Right renal cortex interstitium (tissue), 3 donors: ENCODE measurements around the gene RAB11FIP4. TPM values are rescaled to one million over a fixed set of nuclear protein-coding genes. Genes with fewer than 3 reads are reported as not detected.

Experiments used
- DNase-seq, 3 donors: peaks; one replicate each; pipeline ENCODE4 v3.0.0-alpha.2; 2013; ENCODE audit warnings: low read depth in 3 of 3, low spot score in 2 of 3
- polyA plus RNA-seq, 3 donors: library from polyadenylated mRNA; unstranded; fragments of 120-200 nt; gene quantifications; one replicate each; pipeline ENCODE4 v1.2.1, GENCODE V29; 2013; ENCODE audit not compliant: insufficient read length in 3 of 3

Gene RAB11FIP4
- polyA plus RNA-seq, 3 donors = 15.8 to 19.7 (median 19.1) TPM

- no peak for DNase-seq
Observed at GRCh38 chr17:31453896-31454295, 62.4 kb downstream of the RAB11FIP4 start.

DNA sequence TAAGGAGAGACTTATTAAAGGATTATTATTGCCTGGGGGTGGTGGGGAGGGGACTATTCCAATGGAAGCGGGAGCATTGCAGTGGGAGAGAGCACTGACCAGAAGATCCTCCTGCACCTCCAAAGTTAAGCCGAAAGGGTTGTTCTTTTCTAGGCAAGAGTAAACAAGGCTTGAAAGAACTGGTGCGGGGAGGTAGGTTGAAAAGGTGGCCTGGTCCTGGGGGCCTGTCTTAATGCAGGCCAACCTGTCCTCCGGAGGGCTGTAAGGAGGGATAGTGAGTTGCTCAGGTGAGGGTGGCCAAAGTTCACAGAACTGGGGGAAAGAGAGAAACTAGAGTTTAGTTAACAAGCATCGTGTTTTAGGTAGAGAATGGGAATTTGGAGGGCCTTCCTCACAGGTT is 65.3 kb downstream of the RAB11FIP4 start:
- no peak for DNase-seq

DNA sequence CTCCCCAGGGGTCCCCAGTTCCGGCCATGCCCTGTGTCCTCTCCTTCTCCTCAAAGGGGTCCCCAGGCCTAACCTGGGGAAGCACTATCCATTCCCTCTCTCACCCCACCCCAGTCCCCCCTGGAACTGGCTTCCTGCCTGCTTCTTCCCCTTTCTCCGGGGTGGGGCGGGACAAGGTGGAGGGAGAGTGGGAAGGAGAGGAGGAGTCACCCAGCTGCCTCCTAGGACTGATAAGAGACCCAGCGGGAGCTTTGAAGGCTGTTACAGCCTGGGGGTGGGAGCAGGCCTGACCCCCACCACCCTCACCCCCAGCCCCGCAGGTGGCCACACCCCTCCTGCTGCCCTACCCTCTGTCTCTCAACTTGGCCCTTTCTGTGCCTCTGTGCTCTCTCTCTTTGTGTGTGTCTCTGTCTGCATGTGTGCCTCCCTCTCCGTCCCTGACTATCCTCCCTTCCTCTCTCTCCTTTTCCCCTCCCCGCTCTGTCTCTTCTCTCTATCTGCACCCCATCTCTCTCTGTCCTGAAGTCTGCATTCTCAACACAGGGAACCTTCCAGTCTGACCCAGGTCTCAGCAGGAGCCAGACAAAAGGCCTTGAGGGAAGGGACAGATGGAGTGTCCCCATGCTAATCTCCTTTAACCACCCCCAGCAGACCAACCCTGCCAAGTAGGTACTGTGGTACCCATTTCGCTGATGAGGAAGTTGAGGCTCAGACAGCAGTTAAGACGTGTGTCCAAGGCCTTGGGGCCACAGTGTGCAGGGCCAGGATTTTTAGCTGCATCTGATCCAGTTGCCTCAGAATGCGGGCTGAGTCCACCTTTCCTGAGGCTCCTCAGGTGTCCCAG is 66.1 kb downstream of the RAB11FIP4 start:
- DNase-seq = no peak

GRCh38 chr17:31458829-31459228 is 67.4 kb downstream of the RAB11FIP4 start:
- no peak for DNase-seq

DNA sequence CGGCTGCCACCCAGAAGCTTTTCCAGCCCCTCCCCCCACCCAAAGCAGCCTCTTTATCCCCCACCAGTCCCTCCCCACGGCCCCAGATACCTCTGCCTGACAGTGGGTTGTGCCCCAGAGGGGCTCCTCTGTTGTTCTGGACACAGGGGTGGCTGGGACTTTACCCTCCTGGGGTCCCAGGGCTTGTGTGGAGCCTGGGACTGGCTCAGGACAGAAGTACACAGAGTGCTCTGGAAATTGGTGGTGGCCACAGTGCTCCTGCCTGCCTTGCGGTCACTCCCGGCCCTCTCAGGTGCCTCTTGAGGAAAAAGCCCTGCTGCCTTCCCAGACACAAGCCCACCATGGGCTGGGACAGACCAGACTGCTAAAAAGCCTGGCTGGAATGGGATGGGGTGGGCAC is 68.2 kb downstream of the RAB11FIP4 start:
- DNase-seq = no peak

DNA sequence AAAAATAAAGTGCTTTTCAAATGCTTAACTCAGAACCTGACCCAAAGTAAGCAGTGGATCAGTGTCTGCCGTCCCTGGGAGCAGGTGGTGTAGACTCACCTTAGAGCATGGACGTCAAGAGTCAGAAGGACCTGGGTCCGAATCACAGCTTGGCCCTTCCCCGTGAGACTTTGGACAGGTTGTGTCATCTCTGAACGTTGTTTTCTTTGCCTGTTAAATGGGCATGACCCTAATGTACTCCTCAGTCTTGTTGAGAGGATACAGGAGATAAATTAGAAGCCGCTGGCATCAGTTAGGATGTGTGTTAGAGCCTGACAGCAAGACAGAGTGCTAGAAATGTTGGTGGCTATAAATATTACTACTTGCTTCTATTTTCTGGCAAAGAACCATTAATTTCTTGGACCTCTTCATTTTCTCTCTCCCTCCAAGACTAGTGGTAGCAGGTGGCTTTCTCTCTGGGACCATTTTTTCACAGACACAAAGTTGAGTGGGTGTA is 68.8 kb downstream of the RAB11FIP4 start:
- DNase-seq = no peak

GRCh38 chr17:31461227-31461810 is 69.8 kb downstream of the RAB11FIP4 start:
- no peak for DNase-seq

GRCh38 chr17:31462261-31462660 is 70.8 kb downstream of the RAB11FIP4 start:
- no peak for DNase-seq

- DNase-seq = no peak
Observed at GRCh38 chr17:31466096-31466760, 74.8 kb downstream of the RAB11FIP4 start.

- no peak for DNase-seq
Observed at GRCh38 chr17:31467502-31468256, 76.2 kb downstream of the RAB11FIP4 start.

DNA sequence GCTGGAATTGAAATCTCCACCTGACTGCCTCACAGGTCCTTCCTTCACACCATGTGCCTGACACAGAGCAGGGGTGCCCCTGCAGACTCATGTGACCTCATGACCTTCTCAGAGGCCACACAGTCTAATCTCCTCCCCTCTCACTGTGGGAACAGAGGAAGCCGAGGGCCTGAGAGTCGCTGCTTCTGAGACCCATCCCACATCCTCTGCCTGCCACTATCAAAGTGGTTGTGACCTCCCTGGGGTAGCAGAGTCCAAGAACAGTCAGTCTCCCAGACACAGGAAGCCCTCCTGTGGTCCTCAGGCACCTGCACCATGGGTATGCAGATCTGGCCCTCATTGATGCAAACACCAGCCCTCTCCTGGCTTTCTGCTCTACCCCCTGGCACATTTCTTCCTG is 78.5 kb downstream of the RAB11FIP4 start:
- DNase-seq = no peak

- DNase-seq = no peak
Observed at GRCh38 chr17:31470592-31470991, 79.1 kb downstream of the RAB11FIP4 start.

GRCh38 chr17:31472137-31472536 is 80.7 kb downstream of the RAB11FIP4 start:
- no peak for DNase-seq

GRCh38 chr17:31475378-31476162 is 84.1 kb downstream of the RAB11FIP4 start:
- DNase-seq = no peak

GRCh38 chr17:31476525-31477416 is 85.3 kb downstream of the RAB11FIP4 start:
- DNase-seq = no peak

- DNase-seq = no peak
Observed at GRCh38 chr17:31477417-31478055, 86.1 kb downstream of the RAB11FIP4 start.

- no peak for DNase-seq
Observed at GRCh38 chr17:31479062-31479408, 87.6 kb downstream of the RAB11FIP4 start.

DNA sequence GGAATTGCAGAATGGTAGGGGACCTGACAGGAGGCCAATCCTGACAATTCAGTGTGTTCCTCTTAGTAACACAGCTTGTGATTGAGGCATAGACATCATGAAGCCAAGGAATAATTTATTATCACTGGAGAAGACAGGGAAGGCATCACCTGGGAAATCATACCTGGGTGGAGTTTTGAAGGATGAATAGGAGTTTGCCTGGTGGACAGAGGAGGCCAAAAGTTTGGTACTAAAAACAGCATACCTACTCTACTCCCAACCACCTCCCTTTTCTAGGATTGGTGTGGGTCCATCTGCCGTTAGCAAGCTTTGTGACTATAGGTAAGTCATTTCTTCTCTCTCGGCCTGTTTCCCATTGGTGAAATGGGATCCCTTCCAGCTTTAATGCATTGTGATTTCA is 88.0 kb downstream of the RAB11FIP4 start:
- no peak for DNase-seq

GRCh38 chr17:31480067-31480466 is 88.6 kb downstream of the RAB11FIP4 start:
- DNase-seq = no peak
